ENCODE measurements around the gene CDH4. TPM values are rescaled to one million over a fixed set of nuclear protein-coding genes. Genes with fewer than 3 reads are reported as not detected.
A peak's percentile ranks its signal among the peaks of the same experiment; 100 is the strongest.

Gene CDH4
- total and polyA plus RNA-seq, 2 of the 4 experiments (the other 2 are of a cell fraction): 1.6 to 3.5 TPM

DNA sequence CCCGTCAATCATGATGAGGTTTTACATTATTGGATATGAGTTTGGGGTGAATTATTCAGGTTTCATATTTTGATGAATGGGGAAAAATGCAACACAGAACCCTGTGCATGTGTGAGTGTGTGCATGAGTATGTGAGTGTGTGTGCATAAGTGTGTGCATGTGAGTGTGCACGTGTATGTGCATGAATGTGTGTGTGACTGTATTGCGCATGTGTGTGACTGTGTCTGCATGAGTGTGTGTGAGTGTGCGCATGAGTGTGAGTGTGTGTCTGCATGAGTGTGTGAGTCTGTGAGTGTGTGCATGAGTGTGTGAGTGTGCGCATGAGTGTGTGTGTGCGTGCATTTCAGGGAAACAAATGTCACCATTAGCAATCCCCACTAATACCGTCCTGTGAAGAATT lies 18.5 kb upstream of the CDH4 start:
- dilution Hi-C loops (cut with HindIII; ENCODE audit: low sequenced_read_pairs, unreplicated experiment) (no loop called here), intact Hi-C loops (cut with micrococcal nuclease) (no loop called here), in situ Hi-C loops (cut with MboI; ENCODE audit: low sequenced_read_pairs) (loop anchor here (25.0 kb wide), 1 partner anchor 1171 kb away; no protein-coding TSS in a partner anchor)
- no peak overlapping the region; the same call in 1 of the 2 replicates for H2AK5ac ChIP-seq (ENCODE audit: low read depth, low read length)
- H2BK5ac ChIP-seq (ENCODE audit: low read depth, low read length, poor library complexity, severe bottlenecking): no peak overlapping the region
- no peak for TF ChIP-seq MAFK (IDR thresholded peaks at IDR 0.05; ENCODE audit: low read depth, low read length)
- TF ChIP-seq, protein P1, sequence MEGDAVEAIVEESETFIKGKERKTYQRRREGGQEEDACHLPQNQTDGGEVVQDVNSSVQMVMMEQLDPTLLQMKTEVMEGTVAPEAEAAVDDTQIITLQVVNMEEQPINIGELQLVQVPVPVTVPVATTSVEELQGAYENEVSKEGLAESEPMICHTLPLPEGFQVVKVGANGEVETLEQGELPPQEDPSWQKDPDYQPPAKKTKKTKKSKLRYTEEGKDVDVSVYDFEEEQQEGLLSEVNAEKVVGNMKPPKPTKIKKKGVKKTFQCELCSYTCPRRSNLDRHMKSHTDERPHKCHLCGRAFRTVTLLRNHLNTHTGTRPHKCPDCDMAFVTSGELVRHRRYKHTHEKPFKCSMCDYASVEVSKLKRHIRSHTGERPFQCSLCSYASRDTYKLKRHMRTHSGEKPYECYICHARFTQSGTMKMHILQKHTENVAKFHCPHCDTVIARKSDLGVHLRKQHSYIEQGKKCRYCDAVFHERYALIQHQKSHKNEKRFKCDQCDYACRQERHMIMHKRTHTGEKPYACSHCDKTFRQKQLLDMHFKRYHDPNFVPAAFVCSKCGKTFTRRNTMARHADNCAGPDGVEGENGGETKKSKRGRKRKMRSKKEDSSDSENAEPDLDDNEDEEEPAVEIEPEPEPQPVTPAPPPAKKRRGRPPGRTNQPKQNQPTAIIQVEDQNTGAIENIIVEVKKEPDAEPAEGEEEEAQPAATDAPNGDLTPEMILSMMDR (conservative IDR thresholded peaks at IDR 0.05; ENCODE audit: low read depth, low read length): no peak
- TF ChIP-seq, protein P2, sequence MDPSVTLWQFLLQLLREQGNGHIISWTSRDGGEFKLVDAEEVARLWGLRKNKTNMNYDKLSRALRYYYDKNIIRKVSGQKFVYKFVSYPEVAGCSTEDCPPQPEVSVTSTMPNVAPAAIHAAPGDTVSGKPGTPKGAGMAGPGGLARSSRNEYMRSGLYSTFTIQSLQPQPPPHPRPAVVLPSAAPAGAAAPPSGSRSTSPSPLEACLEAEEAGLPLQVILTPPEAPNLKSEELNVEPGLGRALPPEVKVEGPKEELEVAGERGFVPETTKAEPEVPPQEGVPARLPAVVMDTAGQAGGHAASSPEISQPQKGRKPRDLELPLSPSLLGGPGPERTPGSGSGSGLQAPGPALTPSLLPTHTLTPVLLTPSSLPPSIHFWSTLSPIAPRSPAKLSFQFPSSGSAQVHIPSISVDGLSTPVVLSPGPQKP (IDR thresholded peaks at IDR 0.05; ENCODE audit: borderline replicate concordance, low read depth, low read length): no peak
- TF ChIP-seq, protein P3, sequence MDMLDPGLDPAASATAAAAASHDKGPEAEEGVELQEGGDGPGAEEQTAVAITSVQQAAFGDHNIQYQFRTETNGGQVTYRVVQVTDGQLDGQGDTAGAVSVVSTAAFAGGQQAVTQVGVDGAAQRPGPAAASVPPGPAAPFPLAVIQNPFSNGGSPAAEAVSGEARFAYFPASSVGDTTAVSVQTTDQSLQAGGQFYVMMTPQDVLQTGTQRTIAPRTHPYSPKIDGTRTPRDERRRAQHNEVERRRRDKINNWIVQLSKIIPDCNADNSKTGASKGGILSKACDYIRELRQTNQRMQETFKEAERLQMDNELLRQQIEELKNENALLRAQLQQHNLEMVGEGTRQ (IDR thresholded peaks at IDR 0.05; ENCODE audit: low read depth, low read length): no peak
- TF ChIP-seq SMC3 (IDR thresholded peaks at IDR 0.05; ENCODE audit: low read depth, low read length): no peak
- TF ChIP-seq NFE2L2 (IDR thresholded peaks at IDR 0.05; ENCODE audit: low read depth, low read length): no peak
- no peak for TF ChIP-seq MAZ (IDR thresholded peaks at IDR 0.05; ENCODE audit: borderline replicate concordance, low read depth, low read length)
- TF ChIP-seq CHD1 (IDR thresholded peaks at IDR 0.05; ENCODE audit: low read depth, low read length): no peak
- TF ChIP-seq FOS (IDR thresholded peaks at IDR 0.05; ENCODE audit: low read depth, low read length): no peak
- no peak for TF ChIP-seq RCOR1 (IDR thresholded peaks at IDR 0.05; ENCODE audit: insufficient replicate concordance, low read length)
- no peak for TF ChIP-seq MXI1 (IDR thresholded peaks at IDR 0.05; ENCODE audit: borderline replicate concordance, low read depth, low read length)
- TF ChIP-seq CEBPB (IDR thresholded peaks at IDR 0.05; ENCODE audit: low read depth, low read length): no peak
- no peak for TF ChIP-seq POLR2A (IDR thresholded peaks at IDR 0.05; ENCODE audit: low read depth, low read length)
- POLR2A ChIA-PET (ENCODE audit: unreplicated experiment): no interaction called here
- H4K20me1 ChIP-seq (ENCODE audit: insufficient read depth, low read length): no peaks in the 10 kb centered on the region
- no peak overlapping the region for H3K18ac ChIP-seq (ENCODE audit: low read depth, low read length)
- no peak overlapping the region for H2BK20ac ChIP-seq (ENCODE audit: low read depth, low read length)
- 100% methylated on average over 1 of the region's 7 CpGs; no CpG with 5 or more reads in 1 of the 2 experiments for WGBS, 2 experiments (ENCODE audit: extremely low coverage in 2 of 2, insufficient read length in 1 of 2)
- H3K56ac ChIP-seq (ENCODE audit: extremely low read depth, insufficient read depth, low read length): no peak overlapping the region
- no TSS peak for BruUV-seq (replicated peaks)
- H3K23ac ChIP-seq (ENCODE audit: low read depth, low read length): no peak overlapping the region
- H3K9me3 ChIP-seq (ENCODE audit: control insufficient read depth, insufficient read depth, low read length): peaks cover 5% of the 10 kb centered on the region
- H2AK9ac ChIP-seq (replicated peaks; ENCODE audit: low read depth, low read length, poor library complexity): peak overlapping the region; percentile 30
- no peak overlapping the region for H3K4ac ChIP-seq (ENCODE audit: low read depth, low read length)
- CTCF ChIA-PET: no interaction called here
- no peak overlapping the region for H2BK15ac ChIP-seq (ENCODE audit: low read depth, low read length)
- H3K36me3 ChIP-seq (ENCODE audit: control insufficient read depth, insufficient read depth, low read length): no peaks in the 10 kb centered on the region
- no peak overlapping the region for H3K4me3 ChIP-seq (ENCODE audit: insufficient read depth, low read depth, low read length)
- ATAC-seq (ENCODE audit: low read depth) (no peak), DNase-seq (no peak)
- no peak overlapping the region for H2AFZ ChIP-seq (replicated peaks; ENCODE audit: low read length, poor library complexity)
- H3K9me1 ChIP-seq (ENCODE audit: insufficient read depth, low read length): no peaks in the 10 kb centered on the region
- H4K91ac ChIP-seq (ENCODE audit: insufficient read depth, low read depth, low read length): no peak overlapping the region
- H3K14ac ChIP-seq (replicated peaks; ENCODE audit: low read depth, low read length): no peak overlapping the region
- no peak overlapping the region for H3K9ac ChIP-seq (ENCODE audit: low read depth, low read length)
- no peak overlapping the region for H4K5ac ChIP-seq (ENCODE audit: low read depth, low read length)
- H3K4me2 ChIP-seq (ENCODE audit: low read depth, low read length): no peak overlapping the region
- peaks cover 7% of the 10 kb centered on the region for H3K27me3 ChIP-seq (ENCODE audit: control insufficient read depth, insufficient read depth, low read length)
- no peak overlapping the region for H4K8ac ChIP-seq (ENCODE audit: low read depth in 2 of 2, low read length in 2 of 2)
- H3K79me1 ChIP-seq (ENCODE audit: low read depth in 1 of 2, low read length in 2 of 2): no peaks in the 10 kb centered on the region
- H3K4me1 ChIP-seq (ENCODE audit: control insufficient read depth, insufficient read depth, low read length): no peaks in the 10 kb centered on the region
- no peak overlapping the region for H2BK120ac ChIP-seq (ENCODE audit: low read depth, low read length)
- H3K27ac ChIP-seq (ENCODE audit: insufficient read depth, low read length): no peak overlapping the region

Measured in IMR-90 (cell line).